Small intestine (tissue), 7 donors: ENCODE results near the gene SPI1. TPM values are rescaled to one million over a fixed set of nuclear protein-coding genes. Genes with fewer than 3 reads are reported as not detected.

Experiments
- DNase-seq, 2 donors: peaks; one replicate each; pipeline versions ENCODE4 v3.0.0 to v3.0.0-alpha.2; 2013
- FAIRE-seq: peaks from 2 replicates; lab custom pipeline; 2012; peaks lifted over from hg19 to GRCh38; lab: Jason Lieb, UNC
- H3K27ac ChIP-seq, 3 donors: one replicate each; pipeline ENCODE4 v1.5.1; 2013; ENCODE audit warnings: low read length in 2 of 3, mild to moderate bottlenecking in 2 of 3, control low read depth in 1 of 3, inconsistent platforms in 1 of 3, low read depth in 1 of 3, moderate library complexity in 1 of 3
- H3K27me3 ChIP-seq, 3 donors: one replicate each; pipeline ENCODE4 v1.6.1; 2013; ENCODE audit warnings: low read length in 3 of 3, inconsistent platforms in 1 of 3; ENCODE audit not compliant: control insufficient read depth in 3 of 3, insufficient read depth in 3 of 3
- H3K36me3 ChIP-seq, 3 donors: one replicate each; pipeline ENCODE4 v1.6.1; 2013; ENCODE audit warnings: low read length in 3 of 3, inconsistent platforms in 1 of 3, low read depth in 1 of 3, mild to moderate bottlenecking in 1 of 3, moderate library complexity in 1 of 3; ENCODE audit not compliant: control insufficient read depth in 3 of 3, insufficient read depth in 2 of 3
- H3K4me1 ChIP-seq, 3 donors: one replicate each; pipeline ENCODE4 v1.6.1; 2013; ENCODE audit warnings: low read length in 2 of 3, inconsistent platforms in 1 of 3, low read depth in 1 of 3, mild to moderate bottlenecking in 1 of 3, moderate library complexity in 1 of 3; ENCODE audit not compliant: control insufficient read depth in 3 of 3, insufficient read depth in 2 of 3
- H3K4me3 ChIP-seq, 3 donors: one replicate each; pipeline ENCODE4 v1.5.1; 2013; ENCODE audit warnings: low read length in 3 of 3, control low read depth in 1 of 3, inconsistent platforms in 1 of 3, low read depth in 1 of 3, mild to moderate bottlenecking in 1 of 3, moderate library complexity in 1 of 3
- H3K9me3 ChIP-seq, 2 donors: one replicate each; pipeline ENCODE4 v1.6.1; 2013; ENCODE audit warnings: low read depth in 1 of 2, low read length in 1 of 2; ENCODE audit not compliant: control insufficient read depth in 2 of 2, insufficient read depth in 1 of 2
- WGBS, 3 donors: extraction: QIAGEN DNeasy Blood & Tissue Kit; methylation state at CpG; one replicate each; pipeline ENCODE4 v1.1.7; 2013; 5-methylcytosine and 5-hydroxymethylcytosine counted together
- polyA plus RNA-seq, 4 donors: library from polyadenylated mRNA; stranded (reverse) in 3 of 4; unstranded in 1 of 4; fragments of 200-250 nt in 3 of 4; fragments of 120-200 nt in 1 of 4; gene quantifications; one replicate each; pipeline versions ENCODE4 v1.2.1 to v1.2.3, GENCODE V29; 2013
- donor health status: healthy with polysubstance abuse.
- donor health status: control.
- donor health status: control.
- donor health status: Bipolar disorder and iron deficiency.
- donor health status: healthy.

SPI1 gene
- polyA plus RNA-seq, 4 donors: 3.4 to 25.4 (median 12.0) TPM

- FAIRE-seq (no peak), DNase-seq (no peak)
- H3K9me3 ChIP-seq: no peaks in the 10 kb centered on the region
- no peaks in the 10 kb centered on the region for H3K27me3 ChIP-seq
- peaks cover 7 to 15% (median 7%) of the 10 kb centered on the region in 3 donors for H3K36me3 ChIP-seq
- H3K27ac ChIP-seq: no peak overlapping the region
- peaks cover 0 to 13% (median 2%) of the 10 kb centered on the region in 3 donors for H3K4me1 ChIP-seq
- WGBS, 3 donors: 94 to 97% (median 97%) methylated on average over 17 to 20 of the region's 20 CpGs
- no peak overlapping the region for H3K4me3 ChIP-seq
These were observed 45.4 kb downstream of the SPI1 start for GRCh38 chr11:47332791-47333525.

- Histone ChIP-seq H3K36me3 (peaks cover 7 to 17% (median 10%) of the 10 kb centered on the region in 3 donors), H3K27ac (peak overlapping the region in 2 of 3 donors; percentile 0 to 32), H3K4me1 (peaks cover 0 to 13% (median 2%) of the 10 kb centered on the region in 3 donors), H3K9me3 (no peaks in the 10 kb centered on the region), H3K27me3 (no peaks in the 10 kb centered on the region), H3K4me3 (no peak overlapping the region)
- DNase-seq (no peak), FAIRE-seq (no peak)
- 76 to 80% (median 78%) methylated on average over 12 to 13 of the region's 13 CpGs for WGBS, 3 donors
These were observed 46.0 kb downstream of the SPI1 start for GRCh38 chr11:47332303-47332711.

GRCh38 chr11:47331454-47332302 lies 46.7 kb downstream of the SPI1 start:
- no peak for FAIRE-seq

GRCh38 chr11:47329987-47330931 lies 48.1 kb downstream of the SPI1 start:
- peak overlapping the region in 1 of 3 donors; percentile 23 for H3K27ac ChIP-seq
- peaks cover 7 to 26% (median 25%) of the 10 kb centered on the region in 3 donors for H3K36me3 ChIP-seq
- H3K27me3 ChIP-seq: no peaks in the 10 kb centered on the region
- H3K4me1 ChIP-seq: peaks cover 0 to 13% (median 2%) of the 10 kb centered on the region in 3 donors
- H3K4me3 ChIP-seq: no peak overlapping the region
- FAIRE-seq: no peak
- DNase-seq: peak in 1 of 2 donors; percentile 6
- 64 to 74% (median 68%) methylated on average over 16 of the region's 16 CpGs for WGBS, 3 donors
- no peaks in the 10 kb centered on the region for H3K9me3 ChIP-seq

More at GRCh38 chr11:47331454-47332302, 46.7 kb downstream of the SPI1 start:
- H3K27me3 ChIP-seq: no peaks in the 10 kb centered on the region
- no peak overlapping the region for H3K27ac ChIP-seq
- H3K9me3 ChIP-seq: no peaks in the 10 kb centered on the region
- H3K4me3 ChIP-seq: no peak overlapping the region
- H3K4me1 ChIP-seq: peaks cover 0 to 13% (median 2%) of the 10 kb centered on the region in 3 donors
- WGBS, 3 donors: 39 to 70% (median 51%) methylated on average over 21 of the region's 21 CpGs
- H3K36me3 ChIP-seq: peaks cover 7 to 23% (median 16%) of the 10 kb centered on the region in 3 donors
- DNase-seq: peak; percentile 71 to 78

GRCh38 chr11:47329431-47329986 lies 48.8 kb downstream of the SPI1 start:
- H3K9me3 ChIP-seq: no peaks in the 10 kb centered on the region
- H3K4me3 ChIP-seq: no peak overlapping the region
- peaks cover 0 to 13% (median 2%) of the 10 kb centered on the region in 3 donors for H3K4me1 ChIP-seq
- peaks cover 7 to 31% (median 29%) of the 10 kb centered on the region in 3 donors for H3K36me3 ChIP-seq
- H3K27ac ChIP-seq: no peak overlapping the region
- no peak for FAIRE-seq
- H3K27me3 ChIP-seq: no peaks in the 10 kb centered on the region
- WGBS, 3 donors: 82 to 91% (median 89%) methylated on average over 12 of the region's 12 CpGs
- no peak for DNase-seq

GRCh38 chr11:47328449-47329390 lies 49.6 kb downstream of the SPI1 start:
- Histone ChIP-seq H3K4me1 (peaks cover 0 to 13% (median 2%) of the 10 kb centered on the region in 3 donors), H3K9me3 (no peaks in the 10 kb centered on the region), H3K27ac (no peak overlapping the region), H3K27me3 (no peaks in the 10 kb centered on the region), H3K4me3 (no peak overlapping the region), H3K36me3 (peaks cover 7 to 31% (median 29%) of the 10 kb centered on the region in 3 donors)
- WGBS, 3 donors: 88 to 90% (median 88%) methylated on average over 29 of the region's 29 CpGs
- no peak for FAIRE-seq
- DNase-seq: no peak

- no peak for DNase-seq
- Histone ChIP-seq H3K4me1 (peaks cover 0 to 13% (median 2%) of the 10 kb centered on the region in 3 donors), H3K36me3 (peaks cover 14 to 31% (median 29%) of the 10 kb centered on the region in 3 donors), H3K27ac (no peak overlapping the region), H3K27me3 (no peaks in the 10 kb centered on the region), H3K4me3 (no peak overlapping the region), H3K9me3 (no peaks in the 10 kb centered on the region)
- no peak for FAIRE-seq
- WGBS, 3 donors: 94 to 96% (median 95%) methylated on average over 5 of the region's 5 CpGs
These were observed 50.4 kb downstream of the SPI1 start for GRCh38 chr11:47327949-47328348.
